Fibroblast of skin of right biceps (primary cell): ENCODE measurements around the gene AGBL1.
"Not testable (repeated sequence)": the region's sequence is repeated elsewhere in the genome, so short reads cannot be mapped to it uniquely, and the experiment has no call there.

ENCODE experiments used
- DNase-seq: peaks from one replicate; pipeline ENCODE4 v3.0.0-alpha.2; 2013

AGBL1 gene

GRCh38 chr15:86846036-86846435 is 766.4 kb downstream of the AGBL1 start:
- no peak for DNase-seq

- no peak for DNase-seq
These were observed 769.5 kb downstream of the AGBL1 start for GRCh38 chr15:86849136-86849535.

GRCh38 chr15:86849558-86850285 is 770.1 kb downstream of the AGBL1 start:
- DNase-seq: no peak

GRCh38 chr15:86850939-86851338 is 771.3 kb downstream of the AGBL1 start:
- no peak for DNase-seq

GRCh38 chr15:86852741-86853140 is 773.1 kb downstream of the AGBL1 start:
- no peak for DNase-seq

GRCh38 chr15:86854176-86854575 is 774.5 kb downstream of the AGBL1 start:
- DNase-seq: no peak

GRCh38 chr15:86855307-86856291 is 775.9 kb downstream of the AGBL1 start:
- peak; percentile 28 for DNase-seq

GRCh38 chr15:86857701-86858100 is 778.0 kb downstream of the AGBL1 start:
- DNase-seq: no peak

- peak; percentile 94 for DNase-seq
These were observed 783.7 kb downstream of the AGBL1 start for GRCh38 chr15:86863226-86863915.

GRCh38 chr15:86865920-86866319 is 786.2 kb downstream of the AGBL1 start:
- peak; percentile 62 for DNase-seq

GRCh38 chr15:86870846-86871245 is 791.2 kb downstream of the AGBL1 start:
- no peak for DNase-seq

GRCh38 chr15:86871964-86872363 is 792.3 kb downstream of the AGBL1 start:
- no peak for DNase-seq

- DNase-seq: no peak
These were observed 793.1 kb downstream of the AGBL1 start for GRCh38 chr15:86872782-86873181.

GRCh38 chr15:86875067-86875466 is 795.4 kb downstream of the AGBL1 start:
- DNase-seq: no peak

GRCh38 chr15:86876387-86876944 is 796.8 kb downstream of the AGBL1 start:
- no peak for DNase-seq

- DNase-seq: no peak
These were observed 797.5 kb downstream of the AGBL1 start for GRCh38 chr15:86877171-86877631.

- not testable (repeated sequence) for DNase-seq
These were observed 799.2 kb downstream of the AGBL1 start for GRCh38 chr15:86878844-86879243.

GRCh38 chr15:86879250-86880229 is 799.9 kb downstream of the AGBL1 start:
- DNase-seq: no peak

GRCh38 chr15:86885616-86886015 is 805.9 kb downstream of the AGBL1 start:
- DNase-seq: no peak

GRCh38 chr15:86892774-86893449 is 813.2 kb downstream of the AGBL1 start:
- DNase-seq: peak; percentile 86

GRCh38 chr15:86894269-86894668 is 814.6 kb downstream of the AGBL1 start:
- DNase-seq: no peak
